HL-60 (cell line): Measurements from ENCODE around the gene TMCO4.
"Not testable (repeated sequence)": the region's sequence is repeated elsewhere in the genome, so short reads cannot be mapped to it uniquely, and the experiment has no call there.

ENCODE experiments used
- DNase-seq, 2 experiments: peaks; one replicate each; pipeline ENCODE4 v3.0.0-alpha.2; 2010 to 2020; ENCODE audit warnings: low read depth in 1 of 2, low spot score in 1 of 2
- H3K27ac ChIP-seq: fragments of 250-450 bp; sonication (Bioruptor Pico); replicated peaks from 2 replicates; pipeline ENCODE4 v1.5.1; 2020; ENCODE audit warnings: mild to moderate bottlenecking, moderate library complexity
- H3K27me3 ChIP-seq: fragments of 250-450 bp; sonication (Bioruptor Pico); 2 replicates; pipeline ENCODE4 v1.5.1; 2021; ENCODE audit warnings: mild to moderate bottlenecking, moderate library complexity; ENCODE audit not compliant: insufficient read depth, poor library complexity, severe bottlenecking
- H3K4me3 ChIP-seq: replicated peaks from 2 replicates; pipeline ENCODE4 v1.5.1; 2011; ENCODE audit warnings: mild to moderate bottlenecking, control low read depth, low read length; ENCODE audit not compliant: insufficient read depth
- GABPA ChIP-seq: IDR thresholded peaks from 2 replicates; pipeline ENCODE4 v1.6.1; 2012; ENCODE audit warnings: low read depth
- POLR2AphosphoS5 ChIP-seq: IDR thresholded peaks from 2 replicates; pipeline ENCODE4 v1.6.1; 2012; ENCODE audit warnings: low read depth
- REST ChIP-seq: IDR thresholded peaks from 2 replicates; pipeline ENCODE4 v1.6.1; 2012; ENCODE audit warnings: low read depth; ENCODE audit not compliant: insufficient replicate concordance
- SPI1 ChIP-seq: IDR thresholded peaks from 2 replicates; pipeline ENCODE4 v1.6.1; 2012; ENCODE audit warnings: low read depth, mild to moderate bottlenecking, borderline replicate concordance
- TF ChIP-seq, protein P1 (sequence below): IDR thresholded peaks from one replicate; pipeline ENCODE4 v1.5.1; 2011; ENCODE audit warnings: low read length, control low read depth, inconsistent platforms; ENCODE audit not compliant: insufficient read depth

TMCO4 gene

DNA sequence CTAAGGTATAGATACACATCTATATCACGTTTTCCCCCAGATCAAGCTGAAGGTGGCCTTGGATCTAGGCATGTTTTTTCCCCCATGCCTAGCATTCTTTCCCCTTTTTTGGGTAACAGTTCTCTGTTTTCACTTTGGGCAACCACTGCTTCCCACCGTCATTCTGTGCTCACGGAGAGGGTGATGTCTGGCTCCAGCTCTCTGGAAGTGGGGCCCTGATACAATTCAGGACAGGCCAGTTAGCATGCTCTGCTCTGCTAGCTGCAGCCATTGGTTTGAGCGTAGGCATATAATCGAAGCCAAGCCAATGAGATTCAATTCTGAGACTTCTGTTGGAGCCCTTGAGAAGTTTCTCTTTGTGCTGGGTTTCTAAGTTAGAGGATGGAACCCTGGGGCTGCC is 17.4 kb upstream of the TMCO4 start:
- Histone ChIP-seq H3K27ac (no peak overlapping the region), H3K4me3 (no peak overlapping the region), H3K27me3 (no peaks in the 10 kb centered on the region)
- no peak for DNase-seq
- TF ChIP-seq POLR2AphosphoS5 = no peak

DNA sequence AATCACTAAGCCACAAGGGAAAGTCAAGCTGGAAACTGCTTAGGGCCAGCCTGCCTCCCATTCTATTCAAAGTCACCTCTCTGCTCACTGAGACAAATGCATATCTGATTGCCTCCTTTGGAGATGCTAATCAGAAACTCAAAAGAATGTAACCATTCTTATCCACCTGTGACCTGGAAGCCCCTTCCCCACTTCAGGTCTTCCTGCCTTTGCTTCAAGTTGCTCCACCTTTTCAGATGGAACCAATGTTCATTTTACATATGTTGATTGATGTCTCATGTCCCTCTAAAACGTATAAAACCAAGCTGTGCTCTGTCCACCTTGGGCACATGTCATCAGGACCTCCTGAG is 17.0 kb upstream of the TMCO4 start:
- DNase-seq, H3K27ac ChIP-seq, H3K4me3 ChIP-seq, H3K27me3 ChIP-seq: not testable (repeated sequence)

GRCh38 chr1:19815801-19816736 is 16.4 kb upstream of the TMCO4 start:
- no peak overlapping the region for H3K27ac ChIP-seq
- DNase-seq = no peak
- TF ChIP-seq POLR2AphosphoS5 (no peak), GABPA (no peak), REST (no peak), SPI1 (no peak)
- TF ChIP-seq, protein P1, sequence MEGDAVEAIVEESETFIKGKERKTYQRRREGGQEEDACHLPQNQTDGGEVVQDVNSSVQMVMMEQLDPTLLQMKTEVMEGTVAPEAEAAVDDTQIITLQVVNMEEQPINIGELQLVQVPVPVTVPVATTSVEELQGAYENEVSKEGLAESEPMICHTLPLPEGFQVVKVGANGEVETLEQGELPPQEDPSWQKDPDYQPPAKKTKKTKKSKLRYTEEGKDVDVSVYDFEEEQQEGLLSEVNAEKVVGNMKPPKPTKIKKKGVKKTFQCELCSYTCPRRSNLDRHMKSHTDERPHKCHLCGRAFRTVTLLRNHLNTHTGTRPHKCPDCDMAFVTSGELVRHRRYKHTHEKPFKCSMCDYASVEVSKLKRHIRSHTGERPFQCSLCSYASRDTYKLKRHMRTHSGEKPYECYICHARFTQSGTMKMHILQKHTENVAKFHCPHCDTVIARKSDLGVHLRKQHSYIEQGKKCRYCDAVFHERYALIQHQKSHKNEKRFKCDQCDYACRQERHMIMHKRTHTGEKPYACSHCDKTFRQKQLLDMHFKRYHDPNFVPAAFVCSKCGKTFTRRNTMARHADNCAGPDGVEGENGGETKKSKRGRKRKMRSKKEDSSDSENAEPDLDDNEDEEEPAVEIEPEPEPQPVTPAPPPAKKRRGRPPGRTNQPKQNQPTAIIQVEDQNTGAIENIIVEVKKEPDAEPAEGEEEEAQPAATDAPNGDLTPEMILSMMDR = no peak
- no peak overlapping the region for H3K4me3 ChIP-seq
- H3K27me3 ChIP-seq = no peaks in the 10 kb centered on the region

GRCh38 chr1:19814681-19815503 is 15.2 kb upstream of the TMCO4 start, which contains the start of gene RNF186:
TSS of gene RNF186 (minus strand) at chr1:19815283. CDS start at chr1:19815101, 182 bp downstream.
- no peak within 1 kb of the TSS for H3K27ac ChIP-seq
- TF ChIP-seq REST (no peak), POLR2AphosphoS5 (no peak), SPI1 (no peak)
- TF ChIP-seq, protein P1 = no peak
- H3K4me3 ChIP-seq = no peak within 1 kb of the TSS
- no peaks in the 10 kb centered on the region for H3K27me3 ChIP-seq
- no peak for DNase-seq
